GM19324 (cell line): Measurements from ENCODE around the gene EIPR1.
"Not testable (repeated sequence)": the region's sequence is repeated elsewhere in the genome, so short reads cannot be mapped to it uniquely, and the experiment has no call there.

Experiments used
- ATAC-seq: cut with Tn5 transposase; IDR thresholded peaks from one replicate; pipeline ENCODE4 v1.9.1; 2021; ENCODE audit warnings: mild to moderate bottlenecking, moderate library complexity; ENCODE audit not compliant: unreplicated experiment, low FRiP score

EIPR1 gene

DNA sequence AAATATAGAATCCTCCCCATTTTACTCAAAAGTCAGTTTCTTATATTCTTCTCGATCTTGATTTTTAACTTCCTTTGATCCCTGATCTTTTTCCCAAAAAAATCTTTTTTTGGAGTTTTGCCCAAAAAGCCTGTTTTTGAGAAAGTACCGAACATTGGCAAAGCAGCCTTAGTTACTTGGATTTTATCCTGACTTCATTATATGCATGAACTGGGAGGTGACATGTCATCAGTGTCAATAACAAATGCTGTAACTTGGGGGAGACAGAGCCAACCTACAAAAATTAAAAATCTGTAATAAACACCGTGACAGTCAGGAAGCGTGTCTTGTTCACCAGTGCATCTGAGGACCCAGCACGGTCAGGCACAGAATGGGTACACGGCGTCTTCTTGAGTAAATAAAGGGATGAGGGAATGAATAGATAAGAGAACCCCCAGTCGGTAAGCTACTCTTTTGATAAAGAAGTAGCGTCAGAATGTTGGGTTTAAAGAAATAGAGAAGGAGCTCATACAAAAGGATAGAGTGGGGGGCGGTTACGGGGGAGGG, 26.8 kb upstream of the EIPR1 start:
- ATAC-seq: no peak

DNA sequence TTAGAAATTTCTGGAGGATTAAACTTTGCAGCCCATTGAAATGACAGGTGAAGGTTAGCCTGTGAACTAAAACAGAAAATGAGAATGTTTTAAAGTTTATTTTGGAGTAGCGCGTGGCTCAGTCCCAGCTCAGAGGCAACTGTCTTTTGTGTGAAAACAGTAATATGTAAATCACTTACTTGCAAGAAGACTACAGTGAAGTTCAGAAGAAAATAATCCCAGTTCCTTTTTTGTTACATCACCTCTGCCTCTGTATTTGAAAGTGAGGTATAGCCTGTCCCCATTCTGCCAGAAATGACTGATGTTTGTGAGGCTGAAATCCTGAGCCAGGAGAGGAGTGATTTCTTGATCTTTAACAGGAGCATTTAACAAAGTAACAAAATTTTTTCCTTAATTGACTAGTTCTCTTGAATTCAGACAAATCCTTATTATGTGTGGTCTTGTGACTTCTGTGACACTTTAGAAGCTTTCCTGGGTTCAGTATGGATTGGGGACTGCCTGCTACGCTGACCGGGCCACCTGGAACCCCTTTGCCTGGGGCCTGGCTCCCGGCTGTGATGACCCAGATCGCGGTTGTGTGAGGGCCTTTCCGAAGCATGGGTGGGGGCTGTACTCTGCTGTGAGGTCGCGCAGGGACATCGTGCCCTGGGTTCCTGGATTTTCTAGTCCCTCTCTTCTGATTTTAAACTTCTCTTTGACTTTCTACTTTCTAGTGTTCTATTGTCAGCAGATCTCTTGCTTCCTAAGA, 26.1 kb upstream of the EIPR1 start:
- ATAC-seq: peak; percentile 99

DNA sequence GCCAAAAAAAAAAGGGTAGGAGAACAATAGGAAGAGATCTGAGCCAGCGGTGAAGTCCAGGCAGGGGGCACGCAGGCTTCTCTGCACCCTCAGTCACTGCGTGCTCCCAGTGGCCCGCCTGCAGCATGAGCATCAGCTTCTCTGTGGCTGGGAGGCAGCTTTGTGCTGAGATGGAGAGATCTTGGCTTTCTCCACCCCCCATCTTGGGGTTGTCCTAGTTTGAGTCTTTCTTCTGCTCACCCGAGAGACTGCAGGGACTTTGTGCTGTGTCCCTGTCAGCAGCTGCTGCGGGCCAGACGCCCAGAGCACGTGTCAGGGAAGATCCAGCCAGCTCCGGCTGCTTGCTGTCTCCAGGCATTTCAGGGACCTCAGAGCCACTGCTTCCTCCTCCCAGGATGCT, 22.2 kb upstream of the EIPR1 start:
- ATAC-seq: no peak

DNA sequence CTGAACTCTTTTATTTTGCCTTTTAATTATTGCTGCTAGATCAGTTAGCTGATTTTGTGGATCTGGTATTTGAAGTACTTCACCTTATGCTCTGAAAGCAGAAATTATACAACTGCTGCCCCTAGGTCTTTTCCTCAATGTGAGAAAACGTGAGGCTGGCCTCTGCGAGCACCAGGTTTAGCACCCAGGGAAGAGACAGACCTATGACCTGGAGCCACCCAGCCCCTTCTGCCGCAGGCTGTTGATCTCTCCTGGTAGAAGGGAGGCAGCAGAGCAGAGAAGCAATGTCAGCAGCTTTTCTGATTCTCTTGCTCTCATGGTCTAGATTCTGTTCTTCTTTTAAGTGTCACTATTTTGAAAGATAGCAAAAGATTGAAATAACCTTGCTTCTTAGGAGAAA, 21.8 kb upstream of the EIPR1 start:
- ATAC-seq: no peak

DNA sequence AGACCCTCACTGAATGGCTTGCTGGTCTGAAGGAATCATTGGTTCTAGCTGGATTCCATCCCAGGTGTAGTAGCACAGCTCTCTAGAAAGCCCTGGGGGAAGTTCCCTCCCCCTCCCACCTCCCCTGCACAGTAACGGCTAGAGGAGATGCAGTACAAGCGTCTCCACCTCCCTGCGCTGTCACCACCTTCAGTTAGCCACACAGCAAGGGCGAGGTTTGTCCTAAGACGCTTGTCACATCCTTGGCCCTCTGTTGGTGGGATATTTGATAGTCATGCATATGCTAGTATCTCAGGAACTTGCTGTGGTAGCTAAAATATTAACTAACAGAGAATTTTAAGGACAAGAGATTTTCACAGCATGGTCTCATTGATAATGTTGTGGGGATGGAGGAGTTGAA, 21.2 kb upstream of the EIPR1 start:
- no peak for ATAC-seq

DNA sequence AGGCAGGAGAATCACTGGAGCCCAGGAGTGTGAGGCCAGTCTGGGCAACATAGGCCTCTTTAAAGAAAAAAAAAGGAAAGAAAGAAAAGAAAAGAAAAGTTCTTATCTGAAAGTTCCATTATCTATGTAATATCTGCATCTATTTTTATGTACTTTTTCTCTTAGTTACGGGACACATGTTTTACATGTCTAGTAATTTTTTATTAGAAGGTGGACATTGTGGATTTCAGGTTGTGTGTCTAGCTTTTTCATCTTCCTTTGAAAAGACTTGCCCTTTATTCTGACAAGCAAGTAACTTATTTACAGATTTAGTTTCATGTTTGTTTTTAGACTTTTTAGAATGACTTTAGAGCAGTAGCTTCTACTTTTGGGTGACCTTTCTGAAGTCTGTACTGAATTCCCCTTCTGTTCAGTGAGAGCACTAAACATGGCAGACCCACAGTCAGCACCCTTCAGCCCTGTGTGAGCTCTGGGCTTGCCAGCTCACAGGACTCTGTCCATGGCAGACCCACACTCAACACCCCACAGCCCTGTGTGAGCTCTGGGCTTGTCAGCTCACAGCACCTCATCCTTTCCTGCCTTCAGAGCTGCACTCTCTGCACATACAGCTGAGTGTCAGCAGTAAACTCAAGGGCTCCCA, 19.4 kb upstream of the EIPR1 start:
- no peak for ATAC-seq

DNA sequence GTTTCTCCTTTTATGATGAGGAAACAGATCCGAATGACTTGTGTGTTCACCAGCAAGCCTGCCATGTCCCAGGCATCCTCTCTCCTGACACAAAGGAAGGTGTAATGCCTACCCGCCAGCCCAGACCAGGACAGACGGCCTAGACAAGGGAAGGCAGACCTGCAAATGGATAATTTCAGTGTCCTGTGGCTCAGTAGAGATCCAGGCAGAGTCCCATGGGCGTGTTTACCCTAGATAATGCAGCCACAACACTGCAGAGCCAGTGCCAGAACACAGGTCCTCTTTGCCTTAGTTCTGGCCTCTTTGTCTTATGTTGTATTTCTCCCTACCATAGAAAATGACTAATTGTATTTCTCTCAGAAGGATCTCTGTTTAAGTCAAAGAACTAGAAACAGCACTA, 14.6 kb upstream of the EIPR1 start:
- ATAC-seq: no peak

DNA sequence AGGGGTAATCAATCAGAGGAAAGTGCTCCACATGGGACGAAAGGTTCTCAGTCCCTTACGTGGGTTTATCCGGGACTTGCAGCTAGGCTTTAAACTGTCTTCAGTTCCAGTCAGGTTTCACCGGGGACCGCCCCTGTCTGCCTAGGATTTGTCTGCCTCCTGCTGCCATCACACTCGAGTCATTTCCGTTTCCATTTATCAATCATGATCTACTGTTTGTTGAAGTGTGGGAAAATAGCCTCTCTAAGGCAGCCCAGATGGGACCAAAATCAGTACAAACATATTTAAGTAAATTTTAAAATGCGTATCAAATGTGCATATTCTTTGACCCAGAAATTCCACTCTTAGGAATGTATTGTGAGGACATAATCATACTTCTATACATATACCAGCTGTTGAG, 12.4 kb upstream of the EIPR1 start:
- ATAC-seq: no peak

DNA sequence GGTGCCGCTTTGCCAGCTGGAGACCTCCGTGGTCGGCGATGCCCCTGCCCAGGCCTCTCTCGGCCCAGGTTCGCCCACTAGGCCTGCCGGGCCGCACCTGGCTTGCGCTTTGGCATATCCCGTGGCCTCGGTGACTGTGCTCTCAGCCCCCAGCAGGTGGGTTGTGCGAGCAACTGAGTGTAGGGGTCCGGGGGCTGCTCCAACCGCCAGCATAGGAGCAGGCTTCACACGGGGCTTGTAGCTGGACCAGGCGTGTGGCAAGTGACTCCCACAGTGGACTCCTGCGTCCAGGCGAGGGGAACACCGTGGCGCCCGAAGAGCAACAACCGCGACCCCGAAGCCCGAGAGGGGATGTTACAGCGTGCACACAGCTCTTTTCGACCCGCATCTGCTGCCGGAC, 11.6 kb upstream of the EIPR1 start:
- ATAC-seq: no peak

DNA sequence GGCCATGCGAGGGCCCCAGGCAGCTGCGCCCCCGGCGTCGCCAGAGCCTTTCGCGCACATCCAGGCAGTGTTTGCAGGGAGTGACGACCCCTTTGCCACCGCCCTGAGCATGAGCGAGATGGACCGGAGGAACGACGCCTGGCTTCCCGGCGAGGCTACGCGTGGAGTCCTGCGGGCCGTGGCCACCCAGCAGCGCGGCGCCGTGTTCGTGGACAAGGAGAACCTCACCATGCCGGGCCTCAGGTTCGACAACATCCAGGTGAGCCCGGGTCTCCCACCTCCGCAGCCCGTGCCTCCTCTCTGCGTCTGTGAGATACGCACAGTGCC, 10.8 kb upstream of the EIPR1 start:
- ATAC-seq: no peak

DNA sequence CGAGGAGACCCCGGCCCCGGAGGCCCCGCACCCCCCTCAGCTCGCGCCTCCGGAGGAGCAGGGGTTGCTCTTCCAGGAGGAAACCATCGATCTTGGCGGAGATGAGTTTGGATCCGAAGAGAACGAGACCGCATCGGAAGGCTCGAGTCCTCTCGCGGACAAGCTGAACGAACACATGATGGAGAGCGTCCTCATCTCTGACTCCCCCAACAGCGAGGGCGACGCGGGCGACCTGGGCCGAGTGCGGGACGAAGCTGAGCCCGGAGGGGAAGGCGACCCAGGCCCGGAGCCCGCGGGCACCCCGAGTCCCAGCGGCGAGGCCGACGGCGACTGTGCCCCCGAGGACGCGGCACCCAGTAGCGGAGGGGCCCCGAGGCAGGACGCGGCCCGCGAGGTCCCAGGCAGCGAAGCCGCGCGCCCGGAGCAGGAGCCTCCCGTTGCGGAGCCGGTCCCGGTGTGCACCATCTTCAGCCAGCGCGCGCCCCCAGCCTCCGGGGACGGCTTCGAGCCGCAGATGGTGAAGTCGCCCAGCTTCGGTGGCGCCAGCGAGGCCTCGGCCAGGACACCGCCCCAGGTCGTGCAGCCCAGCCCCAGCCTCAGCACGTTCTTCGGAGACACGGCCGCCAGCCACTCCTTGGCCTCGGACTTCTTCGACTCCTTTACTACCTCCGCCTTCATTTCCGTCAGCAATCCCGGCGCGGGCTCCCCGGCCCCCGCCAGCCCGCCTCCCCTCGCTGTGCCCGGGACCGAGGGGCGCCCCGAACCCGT, 10.2 kb upstream of the EIPR1 start:
- ATAC-seq: no peak

DNA sequence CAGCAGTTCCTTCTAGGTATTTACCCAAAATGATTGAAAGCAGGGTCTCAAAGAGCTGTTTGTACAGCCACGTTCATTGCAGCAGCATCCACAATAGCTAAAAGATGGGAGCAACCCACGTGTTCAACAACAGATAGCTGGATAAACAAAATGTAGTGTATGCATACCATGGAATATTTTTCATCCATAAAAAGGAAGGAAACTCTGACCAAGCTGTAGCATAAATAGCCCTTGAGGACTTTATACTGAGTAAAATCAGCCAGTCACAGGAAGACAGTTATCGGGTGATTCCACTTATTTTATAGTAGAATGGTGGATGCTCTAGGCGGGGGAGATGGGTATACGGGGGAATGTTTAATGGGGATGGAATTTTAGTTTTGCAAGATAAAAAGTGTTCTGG, 9.4 kb upstream of the EIPR1 start:
- ATAC-seq: no peak

DNA sequence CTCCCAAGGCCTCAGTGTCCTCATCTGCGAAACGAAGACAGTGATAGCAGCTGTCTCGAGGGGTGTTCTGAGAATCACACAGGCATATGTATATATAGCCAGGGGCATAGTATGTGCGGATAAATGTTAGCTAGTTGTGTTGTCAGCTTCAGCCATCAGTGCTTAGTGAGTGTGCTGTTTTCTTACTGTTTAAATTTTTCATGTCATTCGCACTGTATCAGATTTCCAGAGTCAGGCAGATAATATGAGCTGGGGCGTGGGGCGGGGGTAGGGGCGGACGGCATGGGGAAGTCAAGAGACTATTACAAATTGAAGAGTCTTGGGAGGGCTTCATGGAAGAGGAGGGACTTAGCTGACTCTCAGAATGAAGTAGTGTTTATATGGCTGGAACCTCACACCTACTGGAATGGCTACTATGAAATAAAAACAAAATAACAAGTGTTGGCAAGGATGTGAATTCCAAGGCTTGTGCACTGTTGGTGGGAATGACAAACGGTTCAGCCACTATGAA, 8.9 kb upstream of the EIPR1 start:
- no peak for ATAC-seq

DNA sequence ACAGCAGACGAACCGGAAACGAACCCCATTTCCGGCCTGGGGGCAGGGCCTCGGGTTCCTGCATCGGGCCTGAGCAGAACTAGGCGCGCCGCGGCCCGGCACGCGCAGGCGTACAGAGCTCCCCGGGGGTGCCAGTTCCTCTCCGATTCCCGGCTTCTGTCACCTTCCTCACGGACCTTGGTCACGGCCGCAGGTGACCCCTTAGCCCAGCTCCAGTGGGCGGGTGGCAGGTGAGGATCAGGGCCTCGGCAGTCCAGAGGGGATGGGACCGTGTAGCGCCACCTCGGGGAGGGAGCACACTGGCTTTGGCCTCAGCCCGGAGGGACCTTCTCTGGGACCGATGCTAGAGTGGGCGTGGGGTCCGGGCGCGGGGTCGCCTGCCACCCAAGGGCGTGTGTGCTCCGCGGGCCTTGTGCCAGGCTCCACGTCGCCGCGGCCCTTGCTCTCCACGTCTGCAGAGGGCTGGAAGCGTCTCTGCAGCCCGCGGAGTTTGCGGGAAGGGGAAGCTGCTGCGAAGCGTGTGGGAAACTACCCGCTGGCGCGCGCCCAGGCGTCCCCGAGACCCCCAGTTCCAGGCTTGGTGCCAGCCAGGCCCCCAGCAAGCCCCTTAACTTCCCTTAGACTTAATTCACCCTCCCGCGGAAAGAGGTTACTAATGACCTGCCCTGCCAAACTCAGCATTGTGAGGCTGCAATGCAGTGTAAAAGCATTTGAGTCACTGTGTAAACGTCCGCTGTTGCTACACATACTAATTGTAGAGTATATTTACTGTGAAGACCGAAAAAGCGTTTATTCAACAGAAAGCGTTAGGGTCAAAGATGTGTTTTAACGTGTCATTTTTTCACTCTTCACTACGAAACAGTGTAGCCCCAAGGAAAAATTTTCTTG, 2.3 kb upstream of the EIPR1 start, which contains the start of gene TRAPPC12:
Gene TRAPPC12, plus strand, starts transcription at position 48 of the 888 bp plus-strand sequence. CDS start 7,930 bp downstream, outside the sequence.
- peak; percentile 82 for ATAC-seq

DNA sequence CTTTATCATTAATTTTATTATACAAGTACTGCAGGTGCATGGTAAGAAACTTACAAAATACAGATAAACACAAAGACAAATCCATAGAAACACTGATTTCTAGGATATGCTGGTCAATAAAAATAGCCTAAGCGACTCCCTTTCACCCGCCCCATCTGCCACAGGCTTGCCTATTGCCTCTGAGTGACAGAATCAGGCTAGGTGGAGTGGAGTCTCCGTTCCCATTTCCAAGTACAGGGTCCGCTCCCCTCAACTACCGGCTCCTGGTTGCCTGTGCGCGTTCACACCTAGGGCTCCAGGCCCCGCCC, 1.7 kb upstream of the EIPR1 start:
- ATAC-seq: no peak

DNA sequence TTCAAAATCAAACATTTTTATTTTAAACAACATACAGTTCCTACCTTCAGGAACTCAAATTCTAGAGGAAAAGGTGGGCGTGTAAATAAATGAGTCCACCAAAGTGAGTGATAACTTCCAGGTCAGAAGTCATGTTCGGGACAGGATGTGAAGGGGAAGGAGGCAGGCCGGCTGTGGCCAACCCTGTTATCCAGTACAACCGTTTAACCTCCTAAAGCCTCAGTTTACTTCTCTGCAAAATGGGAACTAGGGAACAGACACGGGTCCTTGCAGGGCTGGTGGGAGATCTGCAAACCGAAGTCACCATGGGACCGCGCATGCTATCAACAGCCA, 373 bp downstream of the EIPR1 start:
- ATAC-seq: peak; percentile 2

DNA sequence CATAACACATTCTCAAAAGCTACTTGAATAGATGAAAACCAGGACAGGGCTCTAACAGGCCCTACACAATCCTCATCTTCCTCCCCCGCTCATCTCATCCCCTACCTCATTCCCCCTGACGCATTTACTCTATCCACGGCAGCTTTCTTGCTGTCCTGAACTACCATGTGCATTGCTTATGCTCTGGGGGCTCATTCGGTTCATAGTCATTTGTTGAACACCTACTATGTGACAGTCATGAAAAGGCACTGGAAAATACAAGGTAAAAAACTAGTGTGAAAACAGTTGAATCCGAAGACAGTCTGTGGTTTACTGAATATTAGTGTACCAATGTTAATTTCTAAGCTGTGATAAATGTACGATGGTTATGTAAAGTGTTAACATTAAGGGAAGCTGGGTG, 797 bp downstream of the EIPR1 start:
- ATAC-seq: no peak

DNA sequence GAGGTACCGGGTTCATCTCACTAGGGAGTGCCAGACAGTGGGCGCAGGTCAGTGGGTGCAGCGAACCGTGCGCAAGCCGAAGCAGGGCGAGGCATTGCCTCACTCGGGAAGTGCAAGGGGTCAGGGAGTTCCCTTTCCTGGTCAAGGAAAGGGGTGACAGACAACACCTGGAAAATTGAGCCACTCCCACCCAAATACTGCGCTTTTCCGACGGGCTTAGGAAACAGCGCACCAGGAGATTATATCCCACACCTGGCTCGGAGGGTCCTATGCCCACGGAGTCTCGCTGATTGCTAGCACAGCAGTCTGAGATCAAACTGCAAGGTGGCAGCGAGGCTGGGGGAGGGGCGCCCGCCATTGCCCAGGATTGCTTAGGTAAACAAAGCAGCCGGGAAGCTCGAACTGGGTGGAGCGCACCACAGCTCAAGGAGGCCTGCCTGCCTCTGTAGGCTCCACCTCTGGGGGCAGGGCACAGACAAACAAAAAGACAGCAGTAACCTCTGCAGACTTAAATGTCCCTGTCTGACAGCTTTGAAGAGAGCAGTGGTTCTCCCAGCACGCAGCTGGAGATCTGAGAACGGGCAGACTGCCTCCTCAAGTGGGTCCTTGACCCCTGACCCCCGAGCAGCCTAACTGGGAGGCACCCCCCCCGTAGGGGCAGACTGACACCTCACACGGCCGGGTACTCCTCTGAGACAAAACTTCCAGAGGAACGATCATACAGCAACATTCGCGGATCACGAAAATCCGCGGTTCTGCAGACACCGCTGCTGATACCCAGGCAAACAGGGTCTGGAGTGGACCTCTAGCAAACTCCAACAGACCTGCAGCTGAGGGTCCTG, 8.1 kb downstream of the EIPR1 start:
- not testable (repeated sequence) for ATAC-seq

DNA sequence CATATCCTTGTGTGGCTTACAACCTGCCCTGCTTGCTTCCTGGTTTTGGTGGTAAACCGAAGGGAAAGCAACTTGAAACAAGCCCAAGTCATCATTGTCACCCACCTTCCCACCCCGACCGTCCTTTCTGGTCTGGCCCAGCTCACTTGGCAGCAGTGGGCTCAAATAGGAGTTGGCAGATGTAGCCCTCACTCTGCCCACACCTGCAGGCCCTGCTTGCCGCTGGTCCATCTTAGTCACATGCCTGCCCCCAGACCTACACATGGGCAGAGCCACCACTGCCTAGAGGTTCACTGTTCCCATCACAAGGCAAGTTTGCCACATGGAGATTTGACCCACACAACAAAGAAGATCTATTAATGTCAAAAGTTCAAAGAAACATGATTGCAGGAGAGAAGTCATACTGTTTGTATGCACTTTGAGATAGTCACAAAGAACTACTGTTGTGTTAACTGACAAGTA, 9.3 kb downstream of the EIPR1 start:
- ATAC-seq: no peak

DNA sequence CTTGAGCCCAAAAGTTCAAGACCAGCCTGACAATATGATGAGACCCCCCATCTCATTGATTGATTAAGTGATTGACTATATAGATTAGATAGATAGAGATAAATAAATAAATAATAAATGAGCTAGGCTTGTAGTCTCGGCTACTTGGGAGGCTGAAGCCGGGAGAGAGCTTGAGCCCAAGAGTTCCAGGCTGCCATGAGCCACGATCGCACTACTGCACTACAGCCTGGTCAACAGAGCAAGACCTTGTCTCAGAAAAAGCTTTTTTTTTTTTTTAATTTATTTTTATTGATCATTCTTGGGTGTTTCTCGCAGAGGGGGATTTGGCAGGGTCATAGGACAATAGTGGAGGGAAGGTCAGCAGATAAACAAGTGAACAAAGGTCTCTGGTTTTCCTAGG, 12.4 kb downstream of the EIPR1 start:
- no peak for ATAC-seq
